Suprapubic skin (tissue), 4 donors: Measurements from ENCODE around the gene IRX4.

Source experiments
- CTCF ChIP-seq, 2 donors: fragments of 200-600 bp in 1 of 2; fragments of 450-650 bp in 1 of 2; sonication (generic) in 1 of 2; IDR thresholded peaks; one replicate each; pipeline ENCODE4 v1.5.1; 2016 to 2019; ENCODE audit warnings: antibody characterized with exemption in 2 of 2, mild to moderate bottlenecking in 1 of 2, moderate library complexity in 1 of 2
- EP300 ChIP-seq: sonication (generic); formaldehyde crosslinking; IDR thresholded peaks from one replicate; pipeline ENCODE4 v1.6.1; 2017; ENCODE audit warnings: antibody characterized with exemption
- POLR2A ChIP-seq, 2 donors: fragments of 450-650 bp; IDR thresholded peaks; one replicate each; pipeline ENCODE4 v1.6.1; 2017; ENCODE audit warnings: antibody characterized with exemption in 2 of 2, mild to moderate bottlenecking in 2 of 2, moderate library complexity in 2 of 2
- POLR2AphosphoS5 ChIP-seq, 3 donors: sonication (generic); formaldehyde crosslinking; IDR thresholded peaks; one replicate each; pipeline ENCODE4 v1.6.1; 2017; ENCODE audit warnings: antibody characterized with exemption in 3 of 3

GRCh38 chr5:1890296-1890695, 7.6 kb upstream of the IRX4 start:
- TF ChIP-seq POLR2A (IDR thresholded peaks at IDR 0.05): no peak
- no peak for TF ChIP-seq CTCF (IDR thresholded peaks at IDR 0.05)
- TF ChIP-seq EP300: no peak
- TF ChIP-seq POLR2AphosphoS5 (IDR thresholded peaks at IDR 0.05): no peak
